Loucy (cell line): Measurements from ENCODE around the gene SMIM11.

ENCODE experiments used
- EZH2phosphoT487 ChIP-seq: fragments of 200-600 bp; IDR thresholded peaks from 2 replicates; pipeline ENCODE4 v1.6.1; 2018; ENCODE audit warnings: antibody characterized with exemption, mild to moderate bottlenecking, moderate library complexity, borderline replicate concordance
- TF ChIP-seq, protein P1 (sequence below): fragments of 200-600 bp; sonication (generic); conservative IDR thresholded peaks from 2 replicates; pipeline ENCODE4 v1.5.1; 2014; ENCODE audit warnings: mild to moderate bottlenecking, antibody characterized with exemption, low read length

DNA sequence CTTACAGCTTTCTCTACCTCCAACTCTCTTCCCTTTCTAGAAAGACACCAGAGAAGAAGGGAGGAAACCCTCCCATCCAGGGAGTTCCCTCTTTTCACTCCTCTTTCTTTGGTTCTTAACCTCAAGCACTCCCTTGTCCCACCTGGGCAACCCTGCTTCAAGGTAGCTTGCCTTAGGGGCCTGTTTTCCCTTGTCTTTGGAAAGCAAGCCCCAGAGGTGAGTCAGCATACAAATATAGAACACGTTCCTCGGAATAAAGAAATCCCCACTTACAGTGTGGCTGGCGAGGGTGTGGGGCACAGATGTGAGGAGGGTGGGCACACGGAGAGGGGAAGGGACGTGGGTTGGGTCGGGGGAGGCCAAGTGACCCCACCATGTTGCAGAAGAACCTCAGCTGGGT lies 37.6 kb upstream of the SMIM11 start:
- TF ChIP-seq, protein P1, sequence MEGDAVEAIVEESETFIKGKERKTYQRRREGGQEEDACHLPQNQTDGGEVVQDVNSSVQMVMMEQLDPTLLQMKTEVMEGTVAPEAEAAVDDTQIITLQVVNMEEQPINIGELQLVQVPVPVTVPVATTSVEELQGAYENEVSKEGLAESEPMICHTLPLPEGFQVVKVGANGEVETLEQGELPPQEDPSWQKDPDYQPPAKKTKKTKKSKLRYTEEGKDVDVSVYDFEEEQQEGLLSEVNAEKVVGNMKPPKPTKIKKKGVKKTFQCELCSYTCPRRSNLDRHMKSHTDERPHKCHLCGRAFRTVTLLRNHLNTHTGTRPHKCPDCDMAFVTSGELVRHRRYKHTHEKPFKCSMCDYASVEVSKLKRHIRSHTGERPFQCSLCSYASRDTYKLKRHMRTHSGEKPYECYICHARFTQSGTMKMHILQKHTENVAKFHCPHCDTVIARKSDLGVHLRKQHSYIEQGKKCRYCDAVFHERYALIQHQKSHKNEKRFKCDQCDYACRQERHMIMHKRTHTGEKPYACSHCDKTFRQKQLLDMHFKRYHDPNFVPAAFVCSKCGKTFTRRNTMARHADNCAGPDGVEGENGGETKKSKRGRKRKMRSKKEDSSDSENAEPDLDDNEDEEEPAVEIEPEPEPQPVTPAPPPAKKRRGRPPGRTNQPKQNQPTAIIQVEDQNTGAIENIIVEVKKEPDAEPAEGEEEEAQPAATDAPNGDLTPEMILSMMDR, result no peak
- TF ChIP-seq EZH2phosphoT487, result no peak
